Measurements from ENCODE around the gene OCA2.

OCA2 gene

GRCh38 chr15:28112101-28112760 lies 13.1 kb upstream of the OCA2 start:
- Histone ChIP-seq H4K20me1 (ENCODE audit: low read depth, low read length) (no peaks in the 10 kb centered on the region), H3K36me3 (ENCODE audit: low read length) (no peaks in the 10 kb centered on the region), H3K4me2 (ENCODE audit: low read depth, low read length, poor library complexity, severe bottlenecking) (no peak overlapping the region), H3F3A (ENCODE audit: insufficient read depth) (no peaks in the 10 kb centered on the region), H3K27ac (ENCODE audit: low read depth, low read length) (no peak overlapping the region), H2AFZ (ENCODE audit: low read depth, low read length, severe bottlenecking) (no peak overlapping the region), H3K9ac (ENCODE audit: low read length) (no peak overlapping the region), H3K9me3 (ENCODE audit: insufficient read depth, low read length) (no peaks in the 10 kb centered on the region), H3K4me3 (ENCODE audit: insufficient read depth, low read length, poor library complexity, severe bottlenecking) (no peak overlapping the region), H3K27me3 (ENCODE audit: low read length) (no peaks in the 10 kb centered on the region), H3K9me2 (replicated peaks; ENCODE audit: insufficient read depth, low read length) (no peaks in the 10 kb centered on the region), H3K79me2 (ENCODE audit: insufficient read depth, low read length) (no peaks in the 10 kb centered on the region)
- TF ChIP-seq, protein P1, sequence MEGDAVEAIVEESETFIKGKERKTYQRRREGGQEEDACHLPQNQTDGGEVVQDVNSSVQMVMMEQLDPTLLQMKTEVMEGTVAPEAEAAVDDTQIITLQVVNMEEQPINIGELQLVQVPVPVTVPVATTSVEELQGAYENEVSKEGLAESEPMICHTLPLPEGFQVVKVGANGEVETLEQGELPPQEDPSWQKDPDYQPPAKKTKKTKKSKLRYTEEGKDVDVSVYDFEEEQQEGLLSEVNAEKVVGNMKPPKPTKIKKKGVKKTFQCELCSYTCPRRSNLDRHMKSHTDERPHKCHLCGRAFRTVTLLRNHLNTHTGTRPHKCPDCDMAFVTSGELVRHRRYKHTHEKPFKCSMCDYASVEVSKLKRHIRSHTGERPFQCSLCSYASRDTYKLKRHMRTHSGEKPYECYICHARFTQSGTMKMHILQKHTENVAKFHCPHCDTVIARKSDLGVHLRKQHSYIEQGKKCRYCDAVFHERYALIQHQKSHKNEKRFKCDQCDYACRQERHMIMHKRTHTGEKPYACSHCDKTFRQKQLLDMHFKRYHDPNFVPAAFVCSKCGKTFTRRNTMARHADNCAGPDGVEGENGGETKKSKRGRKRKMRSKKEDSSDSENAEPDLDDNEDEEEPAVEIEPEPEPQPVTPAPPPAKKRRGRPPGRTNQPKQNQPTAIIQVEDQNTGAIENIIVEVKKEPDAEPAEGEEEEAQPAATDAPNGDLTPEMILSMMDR (IDR thresholded peaks at IDR 0.05; ENCODE audit: insufficient read depth, low read length, poor library complexity, severe bottlenecking): no peak
- TF ChIP-seq EZH2phosphoT487 (conservative IDR thresholded peaks at IDR 0.05; ENCODE audit: low read length): no peak

GRCh38 chr15:28111543-28111942 lies 12.4 kb upstream of the OCA2 start:
- Histone ChIP-seq H3K36me3 (ENCODE audit: low read length) (no peaks in the 10 kb centered on the region), H3K4me3 (ENCODE audit: insufficient read depth, low read length, poor library complexity, severe bottlenecking) (no peak overlapping the region), H3K9me3 (ENCODE audit: insufficient read depth, low read length) (no peaks in the 10 kb centered on the region), H3F3A (ENCODE audit: insufficient read depth) (no peaks in the 10 kb centered on the region), H4K20me1 (ENCODE audit: low read depth, low read length) (no peaks in the 10 kb centered on the region), H3K79me2 (ENCODE audit: insufficient read depth, low read length) (no peaks in the 10 kb centered on the region), H2AFZ (ENCODE audit: low read depth, low read length, severe bottlenecking) (no peak overlapping the region), H3K27me3 (ENCODE audit: low read length) (no peaks in the 10 kb centered on the region), H3K27ac (ENCODE audit: low read depth, low read length) (no peak overlapping the region), H3K9ac (ENCODE audit: low read length) (no peak overlapping the region), H3K9me2 (replicated peaks; ENCODE audit: insufficient read depth, low read length) (no peaks in the 10 kb centered on the region), H3K4me2 (ENCODE audit: low read depth, low read length, poor library complexity, severe bottlenecking) (no peak overlapping the region)
- TF ChIP-seq, protein P1 (IDR thresholded peaks at IDR 0.05; ENCODE audit: insufficient read depth, low read length, poor library complexity, severe bottlenecking): no peak
- TF ChIP-seq EZH2phosphoT487 (conservative IDR thresholded peaks at IDR 0.05; ENCODE audit: low read length): no peak

DNA sequence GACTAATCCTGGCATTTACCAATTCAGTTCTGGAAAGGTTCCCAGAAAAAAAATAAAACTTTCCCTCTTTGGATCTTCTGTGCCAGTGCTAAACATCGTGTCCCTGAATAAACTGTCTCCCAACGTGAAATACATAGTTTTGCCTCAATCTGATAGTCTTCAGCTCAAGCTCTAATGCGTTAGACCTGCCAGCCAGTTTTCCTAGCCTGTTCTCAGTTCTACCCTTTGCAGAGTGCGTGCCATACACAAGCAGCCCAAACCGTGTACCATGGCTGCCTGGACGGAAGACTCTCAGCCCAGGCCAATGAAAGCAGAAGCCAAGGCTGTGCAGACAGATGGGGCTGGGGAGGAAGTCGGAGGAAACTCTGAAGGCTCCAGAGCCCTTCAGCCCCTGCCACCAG lies 11.4 kb upstream of the OCA2 start:
- no peaks in the 10 kb centered on the region for H3K9me3 ChIP-seq (ENCODE audit: insufficient read depth, low read length)
- no peaks in the 10 kb centered on the region for H3K27me3 ChIP-seq (ENCODE audit: low read length)
- no peaks in the 10 kb centered on the region for H4K20me1 ChIP-seq (ENCODE audit: low read depth, low read length)
- H3K4me3 ChIP-seq (ENCODE audit: insufficient read depth, low read length, poor library complexity, severe bottlenecking): no peak overlapping the region
- TF ChIP-seq, protein P1 (IDR thresholded peaks at IDR 0.05; ENCODE audit: insufficient read depth, low read length, poor library complexity, severe bottlenecking): no peak
- no peak for TF ChIP-seq EZH2phosphoT487 (conservative IDR thresholded peaks at IDR 0.05; ENCODE audit: low read length)
- H2AFZ ChIP-seq (ENCODE audit: low read depth, low read length, severe bottlenecking): no peak overlapping the region
- no peak overlapping the region for H3K27ac ChIP-seq (ENCODE audit: low read depth, low read length)
- no peaks in the 10 kb centered on the region for H3F3A ChIP-seq (ENCODE audit: insufficient read depth)
- no peaks in the 10 kb centered on the region for H3K9me2 ChIP-seq (replicated peaks; ENCODE audit: insufficient read depth, low read length)
- no peaks in the 10 kb centered on the region for H3K36me3 ChIP-seq (ENCODE audit: low read length)
- no peaks in the 10 kb centered on the region for H3K79me2 ChIP-seq (ENCODE audit: insufficient read depth, low read length)
- no peak overlapping the region for H3K9ac ChIP-seq (ENCODE audit: low read length)
- no peak overlapping the region for H3K4me2 ChIP-seq (ENCODE audit: low read depth, low read length, poor library complexity, severe bottlenecking)
